IMR-90 (cell line): ENCODE measurements around the gene CRYBG2. TPM values are rescaled to one million over a fixed set of nuclear protein-coding genes. Genes with fewer than 3 reads are reported as not detected.
A peak's percentile ranks its signal among the peaks of the same experiment; 100 is the strongest.

Source experiments
- ATAC-seq: fragments of 200-7000 bp; cut with Tn5 transposase; 2 replicates; pipeline ENCODE4 v1.9.1; 2020; ENCODE audit warnings: low read depth, mild to moderate bottlenecking, moderate library complexity
- BruUV-seq: library from RNA; stranded (reverse); fragments of 400-500 nt; replicated peaks from 2 replicates; lab custom pipeline; 2021; lab: Mats Ljungman, UMichigan
- CTCF ChIA-PET: fragments of 300-600 bp; formaldehyde crosslinking; extraction: SDS; loops from one replicate; lab custom pipeline; 2021; ENCODE audit warnings: antibody characterized with exemption; lab: Yijun Ruan, JAX
- POLR2A ChIA-PET: fragments of 300-600 bp; sonication (Branson Sonifier 250); formaldehyde crosslinking; loops from one replicate; lab custom pipeline; 2022; ENCODE audit warnings: antibody characterized with exemption; ENCODE audit not compliant: unreplicated experiment; lab: Charles Lee
- DNase-seq: peaks from one replicate; pipeline ENCODE4 v3.0.0; 2013
- H2AFZ ChIP-seq: replicated peaks from 2 replicates; pipeline ENCODE3; 2013; ENCODE audit warnings: low read length, mild to moderate bottlenecking; ENCODE audit not compliant: poor library complexity
- H2AK5ac ChIP-seq: 2 replicates; pipeline ENCODE4 v1.6.1; 2013; ENCODE audit warnings: low read depth, low read length, inconsistent platforms
- H2AK9ac ChIP-seq: replicated peaks from 2 replicates; pipeline ENCODE3; 2013; ENCODE audit warnings: mild to moderate bottlenecking, low read depth, low read length, moderate library complexity; ENCODE audit not compliant: poor library complexity
- H2BK120ac ChIP-seq: 2 replicates; pipeline ENCODE4 v1.6.1; 2013; ENCODE audit warnings: low read depth, low read length, inconsistent platforms
- H2BK15ac ChIP-seq: 3 replicates; pipeline ENCODE4 v1.6.1; 2013; ENCODE audit warnings: low read depth, low read length, inconsistent platforms
- H2BK20ac ChIP-seq: 2 replicates; pipeline ENCODE4 v1.6.1; 2013; ENCODE audit warnings: low read depth, mild to moderate bottlenecking, inconsistent platforms, low read length, moderate library complexity
- H2BK5ac ChIP-seq: 2 replicates; pipeline ENCODE4 v1.6.1; 2013; ENCODE audit warnings: mild to moderate bottlenecking, low read depth, low read length, inconsistent platforms; ENCODE audit not compliant: poor library complexity, severe bottlenecking
- H3K14ac ChIP-seq: replicated peaks from 2 replicates; pipeline ENCODE4 v1.6.1; 2013; ENCODE audit warnings: low read depth, low read length, inconsistent platforms
- H3K18ac ChIP-seq: 2 replicates; pipeline ENCODE4 v1.6.1; 2013; ENCODE audit warnings: low read depth, low read length, control low read depth
- H3K23ac ChIP-seq: 2 replicates; pipeline ENCODE4 v1.6.1; 2013; ENCODE audit warnings: low read depth, low read length, inconsistent platforms
- H3K27ac ChIP-seq: 2 replicates; pipeline ENCODE4 v1.5.1; 2013; ENCODE audit warnings: mild to moderate bottlenecking, control low read depth, low read length; ENCODE audit not compliant: insufficient read depth
- H3K27me3 ChIP-seq: 2 replicates; pipeline ENCODE4 v1.6.1; 2013; ENCODE audit warnings: low read length; ENCODE audit not compliant: control insufficient read depth, insufficient read depth
- H3K36me3 ChIP-seq: 2 replicates; pipeline ENCODE4 v1.6.1; 2013; ENCODE audit warnings: low read length, mixed read lengths; ENCODE audit not compliant: control insufficient read depth, insufficient read depth
- H3K4ac ChIP-seq: 2 replicates; pipeline ENCODE4 v1.6.1; 2013; ENCODE audit warnings: low read depth, low read length, inconsistent platforms
- H3K4me1 ChIP-seq: 2 replicates; pipeline ENCODE4 v1.6.1; 2013; ENCODE audit warnings: low read length, mixed read lengths; ENCODE audit not compliant: control insufficient read depth, insufficient read depth
- H3K4me2 ChIP-seq: 2 replicates; pipeline ENCODE4 v1.6.1; 2013; ENCODE audit warnings: low read depth, mild to moderate bottlenecking, control low read depth, low read length, moderate library complexity
- H3K4me3 ChIP-seq: 2 replicates; pipeline ENCODE4 v1.5.1; 2013; ENCODE audit warnings: low read depth, mild to moderate bottlenecking, control low read depth, low read length, moderate library complexity; ENCODE audit not compliant: insufficient read depth
- H3K56ac ChIP-seq: 2 replicates; pipeline ENCODE4 v1.6.1; 2013; ENCODE audit warnings: low read length, inconsistent platforms; ENCODE audit not compliant: insufficient read depth; ENCODE audit errors: extremely low read depth
- H3K79me1 ChIP-seq, 2 experiments: 2 replicates each; pipeline ENCODE4 v1.6.1; 2013; ENCODE audit warnings: low read length in 2 of 2, inconsistent platforms in 1 of 2, low read depth in 1 of 2
- H3K9ac ChIP-seq: 2 replicates; pipeline ENCODE4 v1.6.1; 2013; ENCODE audit warnings: low read depth, low read length, control low read depth
- H3K9me1 ChIP-seq: 2 replicates; pipeline ENCODE4 v1.6.1; 2013; ENCODE audit warnings: low read length, inconsistent platforms; ENCODE audit not compliant: insufficient read depth
- H3K9me3 ChIP-seq: 2 replicates; pipeline ENCODE4 v1.6.1; 2013; ENCODE audit warnings: low read length; ENCODE audit not compliant: control insufficient read depth, insufficient read depth
- H4K20me1 ChIP-seq: 2 replicates; pipeline ENCODE4 v1.6.1; 2013; ENCODE audit warnings: low read length, inconsistent platforms; ENCODE audit not compliant: insufficient read depth
- H4K5ac ChIP-seq: 2 replicates; pipeline ENCODE4 v1.6.1; 2013; ENCODE audit warnings: mild to moderate bottlenecking, low read depth, low read length, control low read depth
- H4K8ac ChIP-seq, 2 experiments: 2 replicates each; pipeline ENCODE4 v1.6.1; 2013; ENCODE audit warnings: low read depth in 2 of 2, low read length in 2 of 2, control low read depth in 1 of 2, inconsistent platforms in 1 of 2
- H4K91ac ChIP-seq: 2 replicates; pipeline ENCODE4 v1.6.1; 2013; ENCODE audit warnings: low read depth, low read length, inconsistent platforms; ENCODE audit not compliant: insufficient read depth
- MXI1 ChIP-seq: IDR thresholded peaks from 2 replicates; pipeline ENCODE4 v1.6.1; 2012; ENCODE audit warnings: low read depth, mild to moderate bottlenecking, low read length, moderate library complexity, borderline replicate concordance
- WGBS, 2 experiments: methylation state at CpG; one replicate each; pipeline versions ENCODE4 v1.1.5 to v1.1.7; 2013; ENCODE audit warnings: missing lambda C conversion rate in 2 of 2; ENCODE audit not compliant: insufficient read length in 1 of 2; ENCODE audit errors: extremely low coverage in 2 of 2; 5-methylcytosine and 5-hydroxymethylcytosine counted together
- dilution Hi-C: fragments of 300-500 bp; cut with HindIII; formaldehyde crosslinking; loops from one replicate; pipeline ENCODE4 v1.14.3; 2018; ENCODE audit warnings: low sequenced_read_pairs; ENCODE audit not compliant: unreplicated experiment
- in situ Hi-C: fragments of 300-500 bp; cut with MboI; formaldehyde crosslinking; loops from 3 replicates; pipeline ENCODE4 v1.14.3; 2019; ENCODE audit warnings: low sequenced_read_pairs, inconsistent platforms, mixed read lengths
- intact Hi-C: fragments of 100-400 bp; cut with micrococcal nuclease; formaldehyde crosslinking; loops from 2 replicates; pipeline ENCODE4 v1.10.0; 2022
- polyA plus RNA-seq, 3 experiments: library from polyadenylated mRNA; depleted of rRNA; stranded (reverse); fragments of >200 nt; gene quantifications; 2 replicates each; pipeline ENCODE4 v1.2.3, GENCODE V29; 2012; ENCODE audit warnings: low replicate concordance in 1 of 3
- total RNA-seq: library from RNA; depleted of rRNA; stranded (reverse); fragments of >200 nt; gene quantifications from 2 replicates; pipeline ENCODE4 v1.2.3, GENCODE V29; 2012

Gene CRYBG2
- total and polyA plus RNA-seq, 2 of the 4 experiments (the other 2 are of a cell fraction): not detected

DNA sequence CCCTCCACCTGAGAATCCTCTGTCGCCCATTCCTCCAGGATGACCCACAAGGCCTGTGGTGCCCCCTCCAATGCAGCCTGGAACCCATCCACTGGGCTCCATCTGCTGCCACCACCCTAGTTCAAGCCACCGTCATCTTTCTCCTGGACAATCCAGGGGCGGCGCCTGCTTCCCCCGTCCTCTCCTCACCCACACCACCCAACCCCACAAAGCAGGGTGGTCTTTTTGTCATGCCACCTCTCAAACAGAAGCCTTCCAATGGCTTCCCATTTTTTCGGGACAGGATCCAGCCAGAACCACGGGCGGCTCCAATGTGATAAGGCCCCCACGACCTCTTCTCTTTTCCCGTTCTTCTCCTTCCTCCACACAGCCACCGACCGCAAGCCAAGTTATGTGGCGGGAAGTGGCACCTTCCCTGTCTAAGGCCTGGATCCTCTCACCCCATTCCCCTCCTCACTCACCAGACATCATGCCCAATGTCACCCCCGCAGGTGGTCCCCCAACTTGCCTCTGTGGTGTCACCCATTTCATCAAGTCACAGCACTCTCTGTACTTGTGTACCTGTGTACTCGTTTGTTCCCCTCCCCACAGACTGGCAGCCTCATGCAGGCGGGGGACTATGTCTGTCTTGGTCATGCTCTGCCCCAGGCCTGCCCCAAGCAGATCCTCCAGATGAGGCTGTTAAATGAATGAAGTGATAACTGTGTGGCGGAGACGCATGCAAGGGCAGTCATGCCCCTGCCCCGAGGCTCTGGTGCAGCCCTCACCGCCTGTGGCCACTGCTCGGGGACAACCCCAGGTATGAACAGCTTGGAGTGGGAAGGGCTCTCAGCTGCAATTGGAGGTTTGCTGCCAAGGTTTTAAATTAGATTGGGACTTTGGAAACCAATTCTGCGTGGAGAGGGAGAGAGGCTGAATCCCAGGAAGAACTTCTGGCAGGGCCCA, 58.5 kb downstream of the CRYBG2 start:
- H2AK9ac ChIP-seq: no peak overlapping the region
- no peak overlapping the region for H2BK120ac ChIP-seq
- no peaks in the 10 kb centered on the region for H4K20me1 ChIP-seq
- no peak overlapping the region for H3K56ac ChIP-seq
- WGBS, 2 experiments: 85% methylated on average over 14 of the region's 22 CpGs; no CpG with 5 or more reads in 1 of the 2 experiments
- H3K18ac ChIP-seq: no peak overlapping the region
- H4K91ac ChIP-seq: no peak overlapping the region
- H3K4me1 ChIP-seq: peaks cover 6% of the 10 kb centered on the region
- DNase-seq (no peak), ATAC-seq (no peak)
- H2AFZ ChIP-seq: peak overlapping the region; percentile 5
- H2BK15ac ChIP-seq: no peak overlapping the region
- TF ChIP-seq MXI1: no peak
- H3K36me3 ChIP-seq: no peaks in the 10 kb centered on the region; the same call in 1 of the 2 replicates
- no peak overlapping the region for H2BK5ac ChIP-seq
- H3K4ac ChIP-seq: no peak overlapping the region
- H3K23ac ChIP-seq: no peak overlapping the region
- no peak overlapping the region for H2BK20ac ChIP-seq
- no peaks in the 10 kb centered on the region for H3K27me3 ChIP-seq
- no peak overlapping the region for H3K4me2 ChIP-seq
- BruUV-seq: no TSS peak
- H3K9ac ChIP-seq: no peak overlapping the region
- H2AK5ac ChIP-seq: no peak overlapping the region
- H4K5ac ChIP-seq: no peak overlapping the region
- in situ Hi-C loops (no loop called here), dilution Hi-C loops (no loop called here), intact Hi-C loops (no loop called here)
- H3K4me3 ChIP-seq: no peak overlapping the region
- ChIA-PET CTCF (no interaction called here), POLR2A (no interaction called here)
- H4K8ac ChIP-seq: no peak overlapping the region
- H3K9me1 ChIP-seq: peaks cover 13% of the 10 kb centered on the region
- H3K9me3 ChIP-seq: no peaks in the 10 kb centered on the region
- H3K27ac ChIP-seq: no peak overlapping the region
- no peak overlapping the region for H3K14ac ChIP-seq
- H3K79me1 ChIP-seq: peaks cover 0 to 13% of the 10 kb centered on the region in 2 experiments; a peak in 2 of 4 replicates
